ENCODE measurements around the gene CFAP221.

GRCh38 chr2:119637371-119637770 lies 93.1 kb downstream of the CFAP221 start:
- TF ChIP-seq CTCF (conservative IDR thresholded peaks at IDR 0.05; ENCODE audit: low read length) (no peak), EZH2phosphoT487 (IDR thresholded peaks at IDR 0.05; ENCODE audit: borderline replicate concordance, low read depth, low read length) (no peak)
